HCT116 (cell line): ENCODE measurements around the gene CYGB.

Experiments
- CTCF ChIP-seq, 3 experiments: fragments of 200-600 bp in 1 of 3; sonication (generic) in 1 of 3; IDR thresholded peaks in 2 of 3; conservative IDR thresholded peaks in 1 of 3; 2 replicates each; pipeline ENCODE4 v1.5.1; 2012 to 2017; ENCODE audit warnings: low read depth in 2 of 3, low read length in 2 of 3, antibody characterized with exemption in 1 of 3, borderline replicate concordance in 1 of 3, control low read depth in 1 of 3, mild to moderate bottlenecking in 1 of 3, mixed read lengths in 1 of 3, mixed run types in 1 of 3, moderate library complexity in 1 of 3; ENCODE audit not compliant: insufficient read depth in 1 of 3
- ELF1 ChIP-seq: IDR thresholded peaks from 2 replicates; pipeline ENCODE4 v1.6.1; 2012; ENCODE audit warnings: low read depth, borderline replicate concordance
- MAX ChIP-seq: IDR thresholded peaks from 2 replicates; pipeline ENCODE4 v1.6.1; 2012
- POLR2A ChIP-seq: IDR thresholded peaks from 2 replicates; pipeline ENCODE4 v1.7.0; 2011; ENCODE audit warnings: borderline replicate concordance; ENCODE audit not compliant: insufficient read depth, insufficient read length; ENCODE audit errors: extremely low read depth
- POLR2AphosphoS5 ChIP-seq: IDR thresholded peaks from 2 replicates; pipeline ENCODE4 v1.6.1; 2011; ENCODE audit warnings: mild to moderate bottlenecking, low read depth, low read length, moderate library complexity
- SIN3A ChIP-seq: IDR thresholded peaks from 2 replicates; pipeline ENCODE4 v1.6.1; 2012; ENCODE audit warnings: low read depth
- YY1 ChIP-seq: IDR thresholded peaks from 2 replicates; pipeline ENCODE4 v1.6.1; 2011; ENCODE audit warnings: low read length, low read depth, moderate library complexity, mild to moderate bottlenecking; ENCODE audit not compliant: insufficient replicate concordance; ENCODE audit errors: extremely low read depth
- ZNF274 ChIP-seq: fragments of 200-500 bp; sonication (Bioruptor generic); IDR thresholded peaks from 2 replicates; pipeline ENCODE4 v1.6.1; 2014; ENCODE audit warnings: mild to moderate bottlenecking, low read depth, low read length, inconsistent platforms
- TF ChIP-seq, protein P1 (sequence below): IDR thresholded peaks from 2 replicates; pipeline ENCODE4 v1.6.1; 2011; ENCODE audit warnings: mild to moderate bottlenecking, low read length, moderate library complexity; ENCODE audit not compliant: insufficient replicate concordance; ENCODE audit errors: extremely low read depth

- TF ChIP-seq CTCF (IDR thresholded peaks at IDR 0.05 in 2 of 3, conservative IDR thresholded peaks at IDR 0.05 in 1 of 3; ENCODE audit: borderline replicate concordance in 1 of 3, insufficient read depth in 1 of 3, low read depth in 2 of 3, low read length in 2 of 3) (no peak), SIN3A (no peak), POLR2A (no peak), POLR2AphosphoS5 (no peak), ZNF274 (no peak), MAX (no peak), ELF1 (no peak), YY1 (no peak)
- TF ChIP-seq, protein P1, sequence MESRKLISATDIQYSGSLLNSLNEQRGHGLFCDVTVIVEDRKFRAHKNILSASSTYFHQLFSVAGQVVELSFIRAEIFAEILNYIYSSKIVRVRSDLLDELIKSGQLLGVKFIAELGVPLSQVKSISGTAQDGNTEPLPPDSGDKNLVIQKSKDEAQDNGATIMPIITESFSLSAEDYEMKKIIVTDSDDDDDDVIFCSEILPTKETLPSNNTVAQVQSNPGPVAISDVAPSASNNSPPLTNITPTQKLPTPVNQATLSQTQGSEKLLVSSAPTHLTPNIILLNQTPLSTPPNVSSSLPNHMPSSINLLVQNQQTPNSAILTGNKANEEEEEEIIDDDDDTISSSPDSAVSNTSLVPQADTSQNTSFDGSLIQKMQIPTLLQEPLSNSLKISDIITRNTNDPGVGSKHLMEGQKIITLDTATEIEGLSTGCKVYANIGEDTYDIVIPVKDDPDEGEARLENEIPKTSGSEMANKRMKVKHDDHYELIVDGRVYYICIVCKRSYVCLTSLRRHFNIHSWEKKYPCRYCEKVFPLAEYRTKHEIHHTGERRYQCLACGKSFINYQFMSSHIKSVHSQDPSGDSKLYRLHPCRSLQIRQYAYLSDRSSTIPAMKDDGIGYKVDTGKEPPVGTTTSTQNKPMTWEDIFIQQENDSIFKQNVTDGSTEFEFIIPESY, result no peak
Measured at GRCh38 chr17:76586741-76587487, 49.4 kb upstream of the CYGB start.
